HCT116 (cell line): Measurements from ENCODE around the gene PLCB4. TPM values are rescaled to one million over a fixed set of nuclear protein-coding genes. Genes with fewer than 3 reads are reported as not detected.

Experiments
- ATAC-seq: fragments of 200-7000 bp; cut with Tn5 transposase; 2 replicates; pipeline ENCODE4 v1.9.1; 2020; ENCODE audit warnings: mild to moderate bottlenecking, moderate library complexity
- BruUV-seq: library from RNA; stranded (reverse); fragments of 400-500 nt; replicated peaks from 2 replicates; lab custom pipeline; 2021; lab: Mats Ljungman, UMichigan
- CTCF ChIA-PET: fragments of 300-600 bp; sonication (Branson Sonifier 250); formaldehyde crosslinking; loops from one replicate; lab custom pipeline; 2021; ENCODE audit warnings: antibody characterized with exemption; lab: Charles Lee
- POLR2A ChIA-PET: fragments of 300-600, 350-600 bp; sonication (Branson Sonifier 250); formaldehyde crosslinking; loops from one replicate; lab custom pipeline; 2021; ENCODE audit warnings: antibody characterized with exemption; lab: Charles Lee
- RAD21 ChIA-PET, 2 experiments: fragments of 300-600 bp; sonication (Branson Sonifier 250); formaldehyde crosslinking; loops; one replicate each; lab custom pipeline; 2023; ENCODE audit warnings: low total read pairs in 2 of 2; ENCODE audit not compliant: uncharacterized antibody in 2 of 2, unreplicated experiment in 2 of 2, low non-redundant PET in 1 of 2; lab: Charles Lee
- DNase-seq: peaks from one replicate; pipeline ENCODE4 v3.0.0-alpha.2; 2010; ENCODE audit warnings: low read depth, low spot score
- H2AFZ ChIP-seq: fragments of 200-600 bp; shearing (Covaris generic), sonication (generic); 2 replicates; pipeline ENCODE4 v1.6.1; 2017; ENCODE audit warnings: low read depth, mixed run types, mixed read lengths, antibody characterized with exemption, low read length; ENCODE audit not compliant: poor library complexity, severe bottlenecking
- H3K27ac ChIP-seq: 2 replicates; pipeline ENCODE4 v1.5.1; 2012; ENCODE audit warnings: low read depth, low read length
- H3K27me3 ChIP-seq: fragments of 200-600 bp; sonication (generic); 2 replicates; pipeline ENCODE4 v1.6.1; 2016; ENCODE audit warnings: mixed run types, low read length, mixed read lengths; ENCODE audit not compliant: insufficient read depth
- H3K36me3 ChIP-seq, 2 experiments: fragments of 200-500 bp in 1 of 2; fragments of 200-600 bp in 1 of 2; sonication (Bioruptor generic) in 1 of 2; sonication (generic) in 1 of 2; 2 replicates each; pipeline versions ENCODE4 v1.5.1 to v1.6.1; 2014 to 2016; ENCODE audit warnings: low read length in 2 of 2, inconsistent platforms in 1 of 2, mixed read lengths in 1 of 2, mixed run types in 1 of 2; ENCODE audit not compliant: insufficient read depth in 2 of 2, control insufficient read depth in 1 of 2
- H3K4me1 ChIP-seq, 2 experiments: fragments of 200-600 bp in 1 of 2; sonication (generic) in 1 of 2; 2 replicates each; pipeline versions ENCODE4 v1.5.1 to v1.6.1; 2012 to 2017; ENCODE audit warnings: low read length in 2 of 2, inconsistent platforms in 1 of 2, mild to moderate bottlenecking in 1 of 2, mixed read lengths in 1 of 2, mixed run types in 1 of 2, moderate library complexity in 1 of 2; ENCODE audit not compliant: insufficient read depth in 2 of 2, control insufficient read depth in 1 of 2
- H3K4me2 ChIP-seq: fragments of 200-600 bp; sonication (generic); 2 replicates; pipeline ENCODE4 v1.6.1; 2017; ENCODE audit warnings: mixed run types, low read length, mixed read lengths
- H3K4me3 ChIP-seq, 2 experiments: fragments of 200-600 bp in 1 of 2; sonication (generic) in 1 of 2; replicated peaks in 1 of 2; 2 replicates each; pipeline ENCODE4 v1.5.1; 2011 to 2016; ENCODE audit warnings: low read length in 2 of 2, control low read depth in 1 of 2, low read depth in 1 of 2, mild to moderate bottlenecking in 1 of 2, mixed read lengths in 1 of 2, mixed run types in 1 of 2
- H3K79me2 ChIP-seq: fragments of 200-600 bp; sonication (generic); 2 replicates; pipeline ENCODE4 v1.6.1; 2017; ENCODE audit warnings: mild to moderate bottlenecking, mixed run types, low read length, moderate library complexity, mixed read lengths; ENCODE audit not compliant: insufficient read depth
- H3K9ac ChIP-seq: fragments of 200-600 bp; sonication (generic); 2 replicates; pipeline ENCODE4 v1.6.1; 2016; ENCODE audit warnings: low read length, mixed read lengths
- H3K9me2 ChIP-seq: fragments of 200-600 bp; sonication (generic), shearing (Covaris generic); 2 replicates; pipeline ENCODE4 v1.6.1; 2017; ENCODE audit warnings: mixed run types, mild to moderate bottlenecking, moderate library complexity; ENCODE audit not compliant: insufficient read depth
- H3K9me3 ChIP-seq, 2 experiments: fragments of 200-500 bp in 1 of 2; fragments of 200-600 bp in 1 of 2; sonication (Bioruptor generic) in 1 of 2; sonication (generic) in 1 of 2; 2 replicates each; pipeline ENCODE4 v1.6.1; 2014 to 2017; ENCODE audit warnings: low read length in 2 of 2, mixed read lengths in 2 of 2, inconsistent platforms in 1 of 2, low read depth in 1 of 2, mild to moderate bottlenecking in 1 of 2, mixed run types in 1 of 2, moderate library complexity in 1 of 2; ENCODE audit not compliant: control insufficient read depth in 1 of 2, insufficient read depth in 1 of 2
- H4K20me1 ChIP-seq: fragments of 200-600 bp; sonication (generic), shearing (Covaris generic); 2 replicates; pipeline ENCODE4 v1.6.1; 2017; ENCODE audit warnings: mixed run types, mild to moderate bottlenecking, moderate library complexity; ENCODE audit not compliant: insufficient read depth
- ATF3 ChIP-seq: IDR thresholded peaks from 2 replicates; pipeline ENCODE4 v1.6.1; 2012
- CTCF ChIP-seq, 3 experiments: fragments of 200-600 bp in 1 of 3; sonication (generic) in 1 of 3; IDR thresholded peaks in 2 of 3; conservative IDR thresholded peaks in 1 of 3; 2 replicates each; pipeline ENCODE4 v1.5.1; 2012 to 2017; ENCODE audit warnings: low read depth in 2 of 3, low read length in 2 of 3, antibody characterized with exemption in 1 of 3, borderline replicate concordance in 1 of 3, control low read depth in 1 of 3, mild to moderate bottlenecking in 1 of 3, mixed read lengths in 1 of 3, mixed run types in 1 of 3, moderate library complexity in 1 of 3; ENCODE audit not compliant: insufficient read depth in 1 of 3
- FOSL1 ChIP-seq: IDR thresholded peaks from 2 replicates; pipeline ENCODE4 v1.6.1; 2012; ENCODE audit warnings: low read depth
- SIN3A ChIP-seq: IDR thresholded peaks from 2 replicates; pipeline ENCODE4 v1.6.1; 2012; ENCODE audit warnings: low read depth
- SP1 ChIP-seq: IDR thresholded peaks from 2 replicates; pipeline ENCODE4 v1.6.1; 2012; ENCODE audit warnings: low read depth
- ZBTB33 ChIP-seq: IDR thresholded peaks from 2 replicates; pipeline ENCODE4 v1.6.1; 2011; ENCODE audit warnings: mild to moderate bottlenecking, low read length, moderate library complexity; ENCODE audit not compliant: insufficient replicate concordance; ENCODE audit errors: extremely low read depth
- intact Hi-C: fragments of 100-400 bp; cut with micrococcal nuclease; formaldehyde crosslinking; loops from 2 replicates; pipeline ENCODE4 v1.10.0; 2022
- total RNA-seq: library from RNA; stranded (reverse); gene quantifications from one replicate; pipeline ENCODE4 v1.2.1, GENCODE V29; 2021; ENCODE audit not compliant: unreplicated experiment

Gene PLCB4
- total RNA-seq, 1 experiment from 2014 or later = 2.5 TPM

GRCh38 chr20:9332791-9333479 lies 264.0 kb downstream of the PLCB4 start (continued):
- no peak for TF ChIP-seq ZBTB33
- no peak for TF ChIP-seq ATF3
- TF ChIP-seq SIN3A = no peak
- no peak for TF ChIP-seq CTCF (IDR thresholded peaks at IDR 0.05 in 2 of 3, conservative IDR thresholded peaks at IDR 0.05 in 1 of 3; ENCODE audit: borderline replicate concordance in 1 of 3, insufficient read depth in 1 of 3, low read depth in 2 of 3, low read length in 2 of 3)

GRCh38 chr20:9334866-9335265 lies 266.0 kb downstream of the PLCB4 start:
- ATAC-seq = no peak
- H3K36me3 ChIP-seq = no peaks in the 10 kb centered on the region
- H3K27ac ChIP-seq = no peak overlapping the region
- H3K9me2 ChIP-seq = no peaks in the 10 kb centered on the region
- DNase-seq = no peak
- H2AFZ ChIP-seq = no peak overlapping the region
- H3K27me3 ChIP-seq = no peaks in the 10 kb centered on the region
- H4K20me1 ChIP-seq = no peaks in the 10 kb centered on the region
- RAD21 ChIA-PET = no interaction called here
- H3K4me2 ChIP-seq = no peak overlapping the region
- H3K9ac ChIP-seq = no peak overlapping the region
- H3K4me1 ChIP-seq = no peaks in the 10 kb centered on the region
- intact Hi-C loops = no loop called here
- TF ChIP-seq SP1 = no peak
- no peak for TF ChIP-seq FOSL1
- CTCF ChIA-PET = interaction anchor here (0.9 kb wide), 1 partner anchor 11 kb away, joined by 4 read pairs; no protein-coding TSS in a partner anchor
- H3K9me3 ChIP-seq = no peaks in the 10 kb centered on the region
- no peak overlapping the region for H3K4me3 ChIP-seq
- POLR2A ChIA-PET = no interaction called here
- no TSS peak for BruUV-seq
- no peaks in the 10 kb centered on the region for H3K79me2 ChIP-seq
